Body of pancreas (tissue), 4 donors: ENCODE data around the gene KANSL1L.

Source experiments
- CTCF ChIP-seq, 7 experiments: fragments of 450-650 bp in 4 of 7; fragments of 200-600 bp in 3 of 7; sonication (generic) in 3 of 7; IDR thresholded peaks; one replicate each; pipeline ENCODE4 v1.5.1; 2016 to 2019; ENCODE audit warnings: antibody characterized with exemption in 7 of 7
- POLR2A ChIP-seq, 3 donors: fragments of 450-650 bp; IDR thresholded peaks; one replicate each; pipeline ENCODE4 v1.6.1; 2016; ENCODE audit warnings: antibody characterized with exemption in 3 of 3, mild to moderate bottlenecking in 2 of 3

GRCh38 chr2:210177769-210178168 is 6.6 kb upstream of the KANSL1L start:
- TF ChIP-seq CTCF (IDR thresholded peaks at IDR 0.05): no peak
- no peak for TF ChIP-seq POLR2A (IDR thresholded peaks at IDR 0.05)
